Endothelial cell of umbilical vein (primary cell): ENCODE measurements around the gene AP5B1.
A peak's percentile ranks its signal among the peaks of the same experiment; 100 is the strongest.

Experiments
- EZH2 ChIP-seq: IDR thresholded peaks from 2 replicates; pipeline ENCODE4 v1.6.1; 2012; ENCODE audit warnings: borderline replicate concordance, low read depth, mild to moderate bottlenecking, moderate library complexity, low read length, inconsistent platforms; ENCODE audit not compliant: severe bottlenecking
- JUN ChIP-seq: IDR thresholded peaks from 2 replicates; pipeline ENCODE4 v1.6.1; 2011; ENCODE audit warnings: borderline replicate concordance, low read depth; ENCODE audit not compliant: insufficient read length, insufficient read depth
- POLR2A ChIP-seq: IDR thresholded peaks from 2 replicates; pipeline ENCODE4 v1.6.1; 2012; ENCODE audit warnings: low read depth, mild to moderate bottlenecking, control low read depth, low read length
- POLR2AphosphoS5 ChIP-seq: IDR thresholded peaks from 2 replicates; pipeline ENCODE4 v1.6.1; 2012; ENCODE audit warnings: low read depth, mild to moderate bottlenecking, control low read depth, low read length, moderate library complexity; ENCODE audit not compliant: insufficient read depth
- TF ChIP-seq, protein P1 (sequence below), 2 donors: IDR thresholded peaks; 1 replicate in 1 of 2; 2 replicates in 1 of 2; pipeline ENCODE4 v1.5.1; 2011; ENCODE audit warnings: low read length in 2 of 2, mild to moderate bottlenecking in 2 of 2, moderate library complexity in 2 of 2, control low read depth in 1 of 2, inconsistent platforms in 1 of 2, low read depth in 1 of 2; ENCODE audit not compliant: insufficient read depth in 1 of 2; ENCODE audit errors: extremely low read depth in 1 of 2
- TF ChIP-seq, protein P2 (sequence below): IDR thresholded peaks from 2 replicates; pipeline ENCODE4 v1.6.1; 2011; ENCODE audit not compliant: insufficient read depth, insufficient read length

DNA sequence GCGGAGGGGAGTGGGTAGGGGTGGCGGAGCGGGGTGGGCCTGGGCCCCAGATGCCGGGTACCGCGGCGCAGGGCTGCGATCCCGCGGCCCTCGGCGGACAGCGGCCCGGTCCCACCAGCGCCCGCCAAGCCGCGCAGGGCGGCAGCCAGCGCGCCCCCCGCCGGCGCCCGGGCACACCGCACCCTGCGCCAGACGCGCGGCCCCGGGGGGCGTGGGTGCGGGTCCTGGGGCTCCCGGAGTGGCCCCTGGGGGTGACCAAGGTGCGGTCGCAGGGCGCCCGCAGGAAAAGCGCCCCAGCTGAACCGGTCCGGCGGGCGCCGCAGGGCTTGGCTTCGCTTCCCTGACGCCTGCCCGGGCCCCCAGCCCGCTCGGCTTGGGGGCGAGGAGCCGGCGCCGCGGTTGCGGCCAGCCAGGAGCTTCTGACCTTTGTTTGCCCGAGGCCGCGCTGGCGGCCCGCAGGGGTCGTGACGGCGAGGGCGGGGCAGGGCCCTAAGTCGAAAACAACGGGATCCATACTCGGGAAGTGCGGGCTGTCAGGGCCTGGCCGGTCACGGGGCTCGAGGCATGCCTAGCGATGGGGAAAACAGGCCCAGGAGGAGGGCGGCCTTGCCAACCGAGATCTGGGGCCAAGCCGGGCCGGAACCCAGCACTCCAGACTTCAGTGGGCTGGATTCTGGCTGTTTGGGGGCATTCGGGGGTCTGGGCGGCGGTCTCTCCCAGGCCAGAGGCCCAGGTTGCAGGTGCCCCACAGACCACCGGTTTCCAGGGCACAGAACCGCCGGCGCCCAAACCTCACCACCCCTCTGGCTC lies 581 bp upstream of the AP5B1 start:
- TF ChIP-seq, protein P1, sequence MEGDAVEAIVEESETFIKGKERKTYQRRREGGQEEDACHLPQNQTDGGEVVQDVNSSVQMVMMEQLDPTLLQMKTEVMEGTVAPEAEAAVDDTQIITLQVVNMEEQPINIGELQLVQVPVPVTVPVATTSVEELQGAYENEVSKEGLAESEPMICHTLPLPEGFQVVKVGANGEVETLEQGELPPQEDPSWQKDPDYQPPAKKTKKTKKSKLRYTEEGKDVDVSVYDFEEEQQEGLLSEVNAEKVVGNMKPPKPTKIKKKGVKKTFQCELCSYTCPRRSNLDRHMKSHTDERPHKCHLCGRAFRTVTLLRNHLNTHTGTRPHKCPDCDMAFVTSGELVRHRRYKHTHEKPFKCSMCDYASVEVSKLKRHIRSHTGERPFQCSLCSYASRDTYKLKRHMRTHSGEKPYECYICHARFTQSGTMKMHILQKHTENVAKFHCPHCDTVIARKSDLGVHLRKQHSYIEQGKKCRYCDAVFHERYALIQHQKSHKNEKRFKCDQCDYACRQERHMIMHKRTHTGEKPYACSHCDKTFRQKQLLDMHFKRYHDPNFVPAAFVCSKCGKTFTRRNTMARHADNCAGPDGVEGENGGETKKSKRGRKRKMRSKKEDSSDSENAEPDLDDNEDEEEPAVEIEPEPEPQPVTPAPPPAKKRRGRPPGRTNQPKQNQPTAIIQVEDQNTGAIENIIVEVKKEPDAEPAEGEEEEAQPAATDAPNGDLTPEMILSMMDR (IDR thresholded peaks at IDR 0.05; ENCODE audit: extremely low read depth in 1 of 2, insufficient read depth in 1 of 2, low read depth in 1 of 2, low read length in 2 of 2): peak; percentile 21 to 35
- TF ChIP-seq JUN (no peak), POLR2A (no peak), EZH2 (no peak), POLR2AphosphoS5 (no peak)
- TF ChIP-seq, protein P2, sequence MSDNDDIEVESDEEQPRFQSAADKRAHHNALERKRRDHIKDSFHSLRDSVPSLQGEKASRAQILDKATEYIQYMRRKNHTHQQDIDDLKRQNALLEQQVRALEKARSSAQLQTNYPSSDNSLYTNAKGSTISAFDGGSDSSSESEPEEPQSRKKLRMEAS: no peak
